ENCODE results near the gene TIMM44.

TIMM44 gene, protein sequence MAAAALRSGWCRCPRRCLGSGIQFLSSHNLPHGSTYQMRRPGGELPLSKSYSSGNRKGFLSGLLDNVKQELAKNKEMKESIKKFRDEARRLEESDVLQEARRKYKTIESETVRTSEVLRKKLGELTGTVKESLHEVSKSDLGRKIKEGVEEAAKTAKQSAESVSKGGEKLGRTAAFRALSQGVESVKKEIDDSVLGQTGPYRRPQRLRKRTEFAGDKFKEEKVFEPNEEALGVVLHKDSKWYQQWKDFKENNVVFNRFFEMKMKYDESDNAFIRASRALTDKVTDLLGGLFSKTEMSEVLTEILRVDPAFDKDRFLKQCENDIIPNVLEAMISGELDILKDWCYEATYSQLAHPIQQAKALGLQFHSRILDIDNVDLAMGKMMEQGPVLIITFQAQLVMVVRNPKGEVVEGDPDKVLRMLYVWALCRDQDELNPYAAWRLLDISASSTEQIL

DNA sequence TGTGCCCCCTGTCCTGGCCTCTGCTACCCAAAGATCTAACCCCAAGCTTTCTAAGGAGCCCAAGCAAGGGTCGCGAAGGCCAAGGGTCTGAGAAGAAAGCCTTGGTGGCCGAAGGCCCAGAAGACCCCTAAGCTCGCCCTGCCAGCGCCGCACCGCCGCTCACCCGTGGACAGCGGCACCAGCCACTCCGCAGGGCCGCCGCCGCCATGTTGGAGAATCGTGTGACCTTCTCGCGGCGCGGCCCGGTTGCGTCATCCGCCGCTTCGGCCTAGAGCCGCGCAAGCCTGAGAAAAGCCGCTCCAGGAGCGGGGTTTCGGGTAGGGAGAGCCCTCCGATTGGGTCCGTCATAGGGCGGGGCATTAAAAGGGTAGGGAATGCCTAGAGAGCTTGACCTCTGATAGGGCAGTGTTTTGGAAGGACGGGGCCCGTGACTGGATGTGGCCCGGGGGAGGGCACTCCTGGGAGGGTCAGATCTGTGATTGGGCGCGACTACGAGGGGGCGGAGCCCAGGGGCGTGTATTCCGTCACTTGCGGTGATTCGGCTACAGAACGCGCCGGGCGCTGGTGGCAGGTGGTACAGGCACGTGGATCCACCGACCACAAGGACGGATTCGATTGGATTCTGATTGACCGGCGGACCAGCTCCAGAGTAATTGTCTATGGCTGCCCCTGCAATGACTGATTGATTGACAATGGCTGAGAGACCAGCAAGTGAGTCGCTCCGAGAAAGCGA, at the start of gene TIMM44:
Gene TIMM44 (minus strand): TSS at position 223 of the 733 bp plus-strand sequence. CDS start 15 bp downstream, at position 208.
- DNase-seq: peak; percentile 100

DNA sequence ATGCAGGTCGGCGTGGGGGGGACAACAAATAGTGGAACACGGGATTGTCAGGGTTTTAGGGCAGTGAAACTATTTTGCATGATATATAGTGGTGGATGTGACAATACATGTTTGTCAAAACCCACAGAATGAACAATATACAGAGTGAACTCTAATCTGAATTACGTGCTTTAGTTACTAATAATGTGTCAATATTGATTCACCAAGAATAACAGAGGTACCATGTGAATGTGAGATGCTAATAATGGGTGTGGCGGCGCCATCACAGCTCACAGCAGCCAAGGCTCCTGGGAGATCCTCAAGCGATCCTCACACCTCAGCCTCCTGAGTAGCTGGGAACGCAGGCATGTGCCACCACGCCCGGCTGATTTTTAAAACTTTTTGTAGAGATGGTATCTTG, 49.1 kb upstream of the TIMM44 start:
- no peak for DNase-seq

DNA sequence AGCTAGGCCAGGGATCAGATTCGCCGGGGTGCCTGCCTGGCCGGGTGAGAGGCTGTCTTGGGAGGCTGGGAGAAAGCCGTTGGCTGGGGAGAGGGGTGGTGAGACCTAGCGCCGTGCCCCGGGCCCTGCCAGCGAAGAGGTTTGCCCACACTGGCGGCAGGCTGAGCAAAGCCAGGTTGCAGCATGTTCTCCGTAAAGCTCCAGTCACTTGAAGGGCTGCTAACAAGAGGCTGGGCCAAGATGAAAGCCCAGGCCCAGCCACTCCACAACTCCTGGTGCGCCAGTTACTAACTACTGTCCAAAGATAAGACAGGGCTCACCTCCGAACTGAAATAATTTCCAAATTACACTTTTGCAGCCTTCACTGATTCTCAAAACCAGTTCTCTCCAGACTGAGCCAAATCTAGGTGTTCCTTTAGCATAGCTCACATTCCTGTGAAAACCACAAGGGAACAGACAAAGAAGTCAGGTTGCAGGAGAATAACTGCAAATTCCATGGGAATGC, 45.7 kb upstream of the TIMM44 start:
- no peak for DNase-seq

DNA sequence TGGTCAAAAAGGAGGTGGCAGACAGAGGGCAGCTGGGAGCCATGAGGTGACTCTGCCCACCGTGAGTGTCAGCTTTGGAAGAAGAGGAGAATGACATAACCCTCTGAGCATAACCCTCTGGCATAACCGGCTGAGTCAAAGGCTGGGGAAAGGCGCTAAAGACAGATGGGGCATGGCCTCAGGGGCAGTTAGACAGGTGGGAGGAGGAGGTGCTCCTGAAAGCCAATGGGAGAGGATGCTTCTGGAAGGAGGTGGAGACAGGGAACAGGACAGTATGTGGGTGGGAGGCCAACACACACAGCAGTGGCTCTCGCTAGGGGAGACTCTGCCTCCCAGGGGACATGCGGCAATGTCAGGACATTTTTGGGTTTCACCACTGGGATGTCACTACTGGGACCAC, 44.8 kb upstream of the TIMM44 start:
- no peak for DNase-seq

DNA sequence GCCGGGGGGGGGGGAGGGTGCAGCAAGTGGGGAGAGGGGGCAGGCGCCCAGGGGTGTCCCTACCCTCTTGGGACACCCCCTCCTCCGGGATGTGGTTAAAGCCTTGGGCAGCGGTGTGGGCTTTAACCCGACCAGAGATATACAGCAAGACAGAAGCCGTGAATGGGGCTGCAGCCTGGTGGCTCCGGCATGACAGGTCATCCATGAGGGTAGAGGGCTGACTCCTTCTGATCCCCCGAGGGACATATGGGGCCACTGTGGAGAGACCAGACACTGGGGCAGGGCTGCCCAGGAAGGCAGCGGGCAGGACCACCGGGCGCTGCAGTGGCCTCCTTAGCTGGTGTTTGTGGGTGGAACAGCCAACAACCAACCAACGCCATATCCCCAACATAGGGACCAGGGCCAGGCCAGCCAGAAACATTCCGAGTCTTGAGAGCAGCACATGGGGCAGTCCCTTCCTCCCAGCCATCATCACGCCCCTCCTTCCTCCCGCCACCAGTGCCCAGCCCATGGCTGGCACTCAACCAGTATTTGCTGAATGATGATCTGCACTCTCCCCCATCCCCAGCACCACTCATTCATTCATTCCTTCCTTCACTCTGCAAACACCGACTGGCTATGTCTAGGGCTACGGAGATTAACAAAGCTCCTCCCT, 43.8 kb upstream of the TIMM44 start:
- no peak for DNase-seq

DNA sequence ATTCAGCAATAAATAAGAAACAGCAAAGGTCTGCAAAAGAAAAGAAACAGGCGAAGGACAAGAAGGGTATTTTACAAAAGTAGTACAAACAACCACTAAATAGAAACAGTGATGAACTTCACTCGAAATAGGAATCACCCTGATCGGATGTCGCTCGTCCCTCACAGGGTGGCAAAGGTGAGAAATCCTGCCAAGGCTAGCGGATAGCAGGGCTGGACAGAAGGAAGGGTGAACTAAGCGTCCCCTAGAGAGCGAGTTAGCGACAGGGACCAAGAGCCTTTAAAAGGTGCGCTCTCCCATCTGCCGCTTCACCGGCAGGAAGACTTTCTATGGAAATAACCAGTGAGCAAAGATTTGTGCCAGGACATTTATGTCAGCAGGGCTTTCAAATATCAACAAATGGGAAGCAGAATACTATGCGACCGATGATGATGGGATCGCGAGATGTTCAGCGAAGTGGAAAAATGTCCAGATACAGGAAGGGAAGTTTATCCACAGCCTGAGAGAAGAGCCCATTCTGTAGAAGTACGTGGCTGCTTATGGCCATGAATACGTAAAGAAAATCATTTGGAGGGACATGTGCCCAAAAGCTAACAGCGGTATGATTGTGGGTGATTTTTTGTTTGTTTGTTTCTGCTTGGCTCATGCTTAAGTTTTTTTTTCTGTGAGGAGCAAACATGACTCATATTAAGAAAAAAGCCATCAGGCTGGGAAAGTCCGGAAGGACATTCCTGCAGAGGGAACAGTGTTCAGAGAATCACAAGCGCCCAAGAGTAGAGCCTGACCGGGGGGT, 43.1 kb upstream of the TIMM44 start:
- DNase-seq: no peak

DNA sequence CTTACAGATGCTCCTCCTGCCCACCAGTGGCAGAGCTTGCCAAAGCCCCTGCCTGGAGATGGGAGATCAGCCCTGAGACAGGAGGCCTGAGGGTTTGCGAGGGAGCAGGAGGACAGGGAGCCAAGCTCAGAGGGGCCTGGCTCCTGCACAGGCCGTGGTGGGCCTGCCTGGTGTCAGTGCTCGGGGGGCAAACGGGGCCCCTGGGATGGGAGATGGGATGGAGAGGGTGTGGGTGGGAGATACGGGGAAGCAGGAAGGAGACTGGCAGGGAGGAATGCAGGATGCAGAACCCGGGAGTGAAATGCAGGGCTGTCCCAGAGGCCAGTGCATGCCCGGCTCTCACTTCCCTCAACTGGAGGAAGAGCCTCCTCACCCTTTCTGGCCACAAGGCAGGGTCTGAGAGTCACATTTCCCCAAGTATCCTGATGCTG, 42.0 kb upstream of the TIMM44 start:
- DNase-seq: no peak

DNA sequence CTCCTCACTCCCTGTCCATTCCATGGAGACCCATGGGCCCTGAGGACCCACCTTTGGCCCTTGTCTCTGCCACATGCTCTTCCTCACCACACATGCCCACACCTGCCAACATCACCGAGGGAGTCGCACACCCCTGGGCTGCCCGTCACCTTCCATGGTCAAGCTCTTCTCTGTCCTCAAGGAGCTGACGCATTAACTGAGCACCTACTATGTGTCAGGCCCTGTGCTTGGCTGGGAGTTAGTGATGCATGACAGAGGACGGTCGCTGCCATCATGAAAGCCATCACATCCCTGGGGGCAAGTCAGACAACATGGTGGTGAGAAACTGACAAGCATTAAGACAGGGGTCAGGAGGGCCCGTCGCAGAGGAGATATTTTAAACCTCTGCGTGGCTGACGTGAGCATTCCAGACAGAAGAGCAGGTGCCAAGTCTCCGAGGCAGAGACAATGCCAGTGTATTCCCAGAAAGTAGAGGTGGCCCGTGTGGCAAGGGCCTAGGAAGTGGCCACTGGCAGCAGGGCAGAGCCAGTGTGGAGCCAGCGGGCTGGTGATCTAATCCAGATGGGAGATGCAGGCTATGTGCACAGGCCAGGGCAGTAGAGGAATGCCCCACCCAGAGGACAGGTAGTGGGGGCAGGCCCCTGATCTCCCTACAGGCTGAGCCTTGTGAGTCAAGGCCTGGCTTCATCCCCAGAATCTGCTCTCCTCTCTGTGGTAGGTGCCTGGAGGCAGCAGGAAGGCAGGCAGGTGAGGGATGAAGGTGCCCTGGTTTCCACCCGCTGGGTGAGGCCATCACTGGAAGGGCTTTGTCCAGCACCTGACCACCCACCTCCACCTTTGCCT, 40.8 kb upstream of the TIMM44 start:
- no peak for DNase-seq

DNA sequence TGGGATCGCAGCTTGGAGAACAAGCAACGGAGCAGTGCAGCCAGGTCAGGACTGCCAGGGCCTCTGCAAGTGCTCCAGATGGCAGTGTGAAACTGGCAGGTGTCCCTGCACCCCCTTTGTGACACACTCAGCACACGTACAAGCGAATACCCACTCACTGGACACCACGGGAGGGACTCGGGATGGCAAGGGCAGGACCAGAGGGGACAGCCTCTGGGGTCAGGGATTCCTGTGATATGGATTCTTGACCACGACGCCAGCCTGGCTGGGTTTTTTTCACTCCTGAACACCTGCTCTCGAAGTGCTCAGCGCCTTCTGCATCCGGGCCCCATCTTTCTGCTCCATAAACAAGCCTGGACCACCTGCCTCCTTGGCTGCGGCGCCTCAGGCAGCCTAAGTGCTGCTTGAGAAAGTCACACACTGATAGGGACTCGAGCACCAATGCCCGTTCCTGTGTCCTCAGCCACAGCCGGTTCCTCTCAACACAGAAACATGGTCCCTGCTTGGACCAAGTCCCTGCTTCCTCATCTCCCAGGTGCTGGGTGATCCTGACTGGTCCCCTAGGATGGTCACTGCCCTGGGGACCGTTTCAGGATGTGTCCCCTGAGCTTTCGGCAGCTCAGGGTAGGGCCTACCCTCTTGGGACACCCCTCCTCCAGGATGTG, 40.0 kb upstream of the TIMM44 start:
- DNase-seq: no peak

DNA sequence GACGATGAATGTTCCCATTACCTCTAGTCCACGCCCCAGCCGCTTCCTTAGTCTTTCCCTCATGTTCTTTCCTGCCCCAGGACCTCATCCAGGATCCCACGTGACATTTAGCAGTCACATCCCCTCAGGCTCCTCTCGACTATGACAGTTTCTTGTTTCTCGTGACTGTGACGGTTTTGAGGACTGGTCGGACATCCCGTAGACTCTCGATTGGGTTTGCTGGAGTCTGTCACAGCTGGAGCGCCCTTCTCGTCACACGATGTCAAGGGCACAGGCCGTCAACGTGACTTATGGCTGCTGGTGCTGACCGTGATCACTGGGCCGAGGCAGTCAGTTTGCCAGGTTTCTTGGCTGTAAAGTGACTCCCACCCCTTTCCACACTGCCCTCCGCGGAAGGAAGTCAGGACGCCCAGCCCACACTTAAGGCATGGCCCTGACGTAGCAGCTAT, 39.2 kb upstream of the TIMM44 start:
- no peak for DNase-seq

DNA sequence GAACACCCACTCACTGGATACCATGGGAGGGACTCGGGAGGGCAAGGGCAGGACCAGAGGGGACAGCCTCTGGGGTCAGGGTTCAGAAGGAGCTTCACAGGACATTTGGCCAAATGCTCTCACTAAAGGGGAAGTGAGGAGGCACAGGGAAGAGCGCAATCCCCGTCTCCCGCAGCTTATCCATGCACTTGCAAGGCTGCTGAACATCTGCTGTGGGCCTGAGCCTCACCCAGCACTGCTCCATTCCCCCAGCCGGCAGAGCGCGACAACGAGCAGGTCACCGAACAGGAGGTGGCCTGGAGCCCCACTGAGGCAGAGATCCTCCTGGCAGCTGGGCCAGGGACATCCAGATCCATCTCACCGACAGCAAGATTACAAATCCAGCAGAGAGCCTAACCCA, 38.6 kb upstream of the TIMM44 start:
- no peak for DNase-seq

DNA sequence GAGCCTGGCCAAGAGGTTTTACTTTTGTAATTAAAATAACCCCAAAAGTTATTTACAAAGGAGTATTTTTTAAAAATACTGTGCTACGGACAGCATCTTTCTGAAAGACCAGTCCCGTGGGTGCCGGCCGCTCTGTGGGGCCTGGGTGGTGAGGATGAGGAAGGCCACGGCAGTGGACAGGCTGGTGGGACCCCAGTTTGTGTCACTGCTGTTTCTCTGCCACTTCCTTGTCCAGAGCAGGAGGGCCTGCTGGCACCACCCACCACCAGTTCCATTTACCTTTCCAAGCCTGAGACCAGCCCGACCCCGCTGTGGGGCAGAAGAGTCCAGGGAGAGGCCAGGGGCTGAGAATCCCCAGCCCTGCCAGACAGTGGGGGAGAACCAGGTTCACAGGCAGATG, 38.2 kb upstream of the TIMM44 start:
- DNase-seq: no peak

DNA sequence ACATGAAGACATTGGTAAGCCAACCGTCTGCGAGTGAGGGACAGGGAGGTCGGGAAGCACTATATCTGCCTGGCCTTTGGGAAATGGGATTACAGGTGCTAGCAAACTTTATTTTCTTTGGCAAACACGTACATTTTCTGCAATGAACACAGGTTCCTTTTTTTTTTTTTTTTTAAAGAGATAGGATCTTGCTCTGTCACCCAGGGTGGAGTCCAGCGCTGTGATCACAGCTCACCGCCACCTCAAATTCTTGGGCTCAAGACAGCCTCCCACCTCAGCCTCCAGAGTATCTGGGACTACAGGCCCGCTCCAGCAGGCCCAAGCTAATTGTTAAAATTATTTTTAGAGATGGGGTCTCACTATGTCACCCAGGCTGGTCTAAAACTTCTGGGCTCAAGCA, 37.7 kb upstream of the TIMM44 start:
- no peak for DNase-seq

DNA sequence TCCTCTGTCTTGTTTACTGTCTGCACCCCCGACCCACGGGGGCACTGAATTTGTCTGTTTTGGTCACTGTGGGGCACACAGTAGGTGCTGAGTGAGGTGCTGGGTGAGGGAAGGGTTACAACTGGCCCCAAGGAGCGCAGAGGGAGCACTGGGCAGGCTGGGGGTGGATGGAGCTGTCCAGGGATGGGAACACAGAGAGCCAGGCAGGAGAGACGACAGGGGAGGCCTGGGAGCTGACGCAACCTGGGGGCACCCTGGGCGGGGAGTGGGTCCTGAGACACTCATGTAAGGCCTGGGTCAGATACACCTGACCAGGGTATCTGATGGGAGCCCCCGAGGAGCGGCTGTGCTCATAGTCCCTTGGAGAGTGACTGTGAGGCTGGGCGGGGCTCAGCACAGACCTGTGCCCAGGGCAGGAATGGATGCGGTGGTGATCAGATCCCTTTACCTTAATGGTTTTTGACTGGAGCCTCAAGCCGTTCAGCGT, 37.2 kb upstream of the TIMM44 start:
- no peak for DNase-seq

DNA sequence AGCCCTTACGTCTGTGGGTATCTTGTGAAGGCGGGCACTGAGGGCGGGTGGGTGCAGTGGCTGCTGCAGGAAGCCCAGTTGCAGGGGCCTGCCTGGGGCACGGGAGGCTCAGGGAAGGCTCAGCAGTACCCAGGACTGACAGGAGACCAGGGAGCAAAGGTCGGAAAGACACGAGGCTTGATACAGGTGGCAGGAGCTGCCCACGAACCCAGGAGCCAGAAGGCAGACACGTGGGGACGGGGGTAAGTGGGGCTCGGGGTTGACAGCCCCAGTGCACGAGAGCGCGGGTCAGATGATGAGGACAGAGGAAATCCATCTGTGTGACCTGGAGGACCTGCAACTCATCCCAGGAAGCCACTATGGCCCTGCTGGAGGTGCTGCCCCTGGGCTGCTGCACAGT, 36.7 kb upstream of the TIMM44 start:
- no peak for DNase-seq

DNA sequence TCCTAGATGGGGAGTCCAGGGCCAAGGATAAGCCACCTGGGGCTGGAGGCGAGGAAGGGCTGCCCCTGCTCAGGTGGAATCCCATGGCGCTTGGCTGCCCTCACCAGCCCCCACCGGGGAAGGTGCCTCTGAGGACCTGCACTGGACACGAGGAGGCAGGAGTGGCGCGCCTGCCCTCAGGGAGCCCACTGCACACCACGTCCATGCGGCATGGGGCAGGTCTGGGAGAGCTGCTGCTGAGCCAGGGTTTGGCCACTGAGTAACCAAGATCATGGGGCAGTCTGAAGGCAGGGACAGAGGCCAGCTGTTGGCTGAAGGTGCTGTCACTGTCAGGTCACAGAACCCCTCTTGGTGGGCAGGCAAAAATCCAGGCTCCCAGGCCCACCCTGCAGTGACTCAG, 36.1 kb upstream of the TIMM44 start:
- no peak for DNase-seq

DNA sequence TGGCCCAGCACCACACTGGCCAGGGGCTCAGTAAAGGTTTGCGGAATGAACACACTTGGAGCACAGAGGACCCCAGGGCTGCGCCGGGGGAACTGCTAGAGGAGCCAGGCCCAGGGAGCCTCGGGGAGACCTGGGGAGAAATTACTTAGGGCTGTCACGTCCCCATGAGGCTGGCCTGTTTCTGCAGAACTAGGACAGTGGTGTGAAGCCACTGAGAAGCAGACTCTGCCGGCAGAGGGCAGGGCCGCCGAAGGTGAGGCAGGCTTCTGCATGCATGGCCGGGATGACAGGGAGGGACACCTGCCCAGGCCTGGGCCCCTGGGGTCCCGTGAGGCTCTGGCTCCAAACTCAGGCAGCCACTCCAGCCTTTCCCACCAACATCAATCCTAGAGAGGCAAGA, 35.5 kb upstream of the TIMM44 start:
- no peak for DNase-seq

DNA sequence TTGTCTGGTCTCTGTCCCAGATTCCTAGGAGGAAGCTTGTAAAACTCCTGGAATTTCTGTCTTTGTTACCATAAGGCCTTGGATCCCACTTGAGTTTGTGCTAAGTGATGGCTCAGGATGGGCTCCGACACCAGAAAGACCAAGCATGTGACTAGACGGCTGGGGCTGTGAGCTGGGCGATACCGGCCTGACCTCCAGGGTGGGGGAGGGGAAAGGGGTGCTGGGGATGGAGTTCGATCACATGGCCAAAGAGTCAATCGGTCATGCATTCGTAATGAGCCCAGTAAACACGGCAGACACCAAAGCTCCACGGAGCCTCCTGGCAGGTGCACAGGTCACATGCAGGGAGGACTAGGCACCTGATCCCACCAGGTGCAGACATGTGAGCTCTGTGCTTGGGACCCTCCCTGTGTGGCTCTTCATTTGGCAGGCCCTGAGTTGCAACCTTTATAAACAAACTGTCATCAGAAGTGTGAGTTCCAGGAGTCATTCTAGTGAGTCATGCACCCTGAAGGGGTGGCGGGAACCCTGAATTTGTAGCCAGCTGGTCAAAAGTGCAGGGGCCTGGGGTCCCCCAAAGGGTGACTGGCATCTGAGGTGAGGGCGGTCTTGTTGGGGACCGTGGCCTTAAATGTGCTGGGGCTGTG, 34.8 kb upstream of the TIMM44 start:
- DNase-seq: no peak

DNA sequence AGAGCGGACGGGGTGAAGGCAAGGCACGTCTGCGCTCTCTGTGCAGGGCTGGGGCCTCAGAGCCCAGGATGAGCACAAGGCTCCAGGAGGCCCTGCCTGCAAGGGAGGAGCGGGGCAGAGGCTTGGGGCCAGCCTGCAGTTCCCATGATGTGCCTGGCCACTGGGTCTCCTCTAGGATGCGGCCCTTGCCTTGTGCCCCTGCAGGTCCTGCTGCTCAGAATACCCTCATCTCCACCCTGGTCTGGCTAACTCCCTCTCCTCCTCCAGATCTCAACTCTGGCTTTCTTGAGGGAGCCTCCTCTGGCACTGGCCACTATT, 34.2 kb upstream of the TIMM44 start:
- DNase-seq: no peak

DNA sequence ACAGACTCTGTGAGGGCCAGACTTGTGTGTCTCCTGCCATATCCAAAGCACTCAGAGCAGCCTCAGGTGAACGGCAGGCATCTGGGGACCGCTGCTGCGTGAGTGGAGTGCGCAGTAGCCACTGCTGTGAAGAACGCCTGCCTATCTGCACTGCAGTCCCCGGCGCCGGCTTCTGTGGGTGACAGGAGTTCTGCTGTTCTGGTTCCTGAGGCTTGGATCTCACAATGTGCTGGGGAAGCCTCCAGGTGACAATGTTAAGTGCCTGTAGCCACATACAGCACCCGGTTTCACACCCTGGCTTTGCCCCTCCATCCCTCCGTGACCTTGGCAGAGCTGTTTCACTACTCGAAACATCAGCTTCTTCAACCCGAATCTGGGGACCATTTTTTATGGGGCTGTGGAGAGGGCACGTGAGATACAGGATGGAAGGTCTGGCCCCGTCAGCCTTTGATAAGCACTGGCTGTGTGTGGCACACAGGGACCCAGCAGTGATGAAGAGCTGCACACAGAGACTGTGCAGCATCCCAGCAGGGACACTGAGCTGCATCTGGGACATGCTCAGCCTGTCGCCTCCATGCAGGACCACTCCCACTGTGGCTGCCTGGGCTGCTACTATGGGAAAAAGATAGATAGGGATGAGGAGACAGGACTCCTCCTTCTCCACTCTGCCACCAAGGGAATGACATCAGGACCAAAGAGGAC, 33.7 kb upstream of the TIMM44 start:
- DNase-seq: no peak
